DOHH2 (cell line): ENCODE data around the gene TRPC4.

Source experiments
- EZH2phosphoT487 ChIP-seq: fragments of 200-600 bp; sonication (generic); IDR thresholded peaks from 2 replicates; pipeline ENCODE4 v1.6.1; 2017; ENCODE audit warnings: borderline replicate concordance, mild to moderate bottlenecking, antibody characterized with exemption, low read length, moderate library complexity, mixed read lengths
- TF ChIP-seq, protein P1 (sequence below): fragments of 200-600 bp; sonication (generic); IDR thresholded peaks from one replicate; pipeline ENCODE4 v1.5.1; 2014; ENCODE audit warnings: antibody characterized with exemption, mild to moderate bottlenecking, low read depth, low read length; ENCODE audit not compliant: poor library complexity, severe bottlenecking

DNA sequence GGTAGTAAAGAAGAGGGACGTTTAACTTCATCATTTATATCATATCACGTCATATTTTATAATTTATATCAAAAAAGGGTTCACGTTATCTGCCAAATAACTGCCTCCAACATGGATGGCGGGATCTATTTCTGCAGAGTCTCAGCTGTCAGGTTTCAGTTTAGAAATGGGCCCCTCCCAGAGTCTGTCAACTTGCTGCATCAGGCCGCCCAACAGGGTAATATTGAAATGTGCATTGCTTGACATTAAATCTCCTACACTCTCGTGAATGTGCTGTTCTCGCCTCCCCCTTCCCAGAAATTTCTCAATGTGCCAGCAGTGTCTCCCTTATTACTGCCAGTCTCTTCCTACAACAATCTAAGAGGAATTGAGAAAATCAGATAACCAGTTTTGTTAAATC lies 96.9 kb downstream of the TRPC4 start:
- TF ChIP-seq, protein P1, sequence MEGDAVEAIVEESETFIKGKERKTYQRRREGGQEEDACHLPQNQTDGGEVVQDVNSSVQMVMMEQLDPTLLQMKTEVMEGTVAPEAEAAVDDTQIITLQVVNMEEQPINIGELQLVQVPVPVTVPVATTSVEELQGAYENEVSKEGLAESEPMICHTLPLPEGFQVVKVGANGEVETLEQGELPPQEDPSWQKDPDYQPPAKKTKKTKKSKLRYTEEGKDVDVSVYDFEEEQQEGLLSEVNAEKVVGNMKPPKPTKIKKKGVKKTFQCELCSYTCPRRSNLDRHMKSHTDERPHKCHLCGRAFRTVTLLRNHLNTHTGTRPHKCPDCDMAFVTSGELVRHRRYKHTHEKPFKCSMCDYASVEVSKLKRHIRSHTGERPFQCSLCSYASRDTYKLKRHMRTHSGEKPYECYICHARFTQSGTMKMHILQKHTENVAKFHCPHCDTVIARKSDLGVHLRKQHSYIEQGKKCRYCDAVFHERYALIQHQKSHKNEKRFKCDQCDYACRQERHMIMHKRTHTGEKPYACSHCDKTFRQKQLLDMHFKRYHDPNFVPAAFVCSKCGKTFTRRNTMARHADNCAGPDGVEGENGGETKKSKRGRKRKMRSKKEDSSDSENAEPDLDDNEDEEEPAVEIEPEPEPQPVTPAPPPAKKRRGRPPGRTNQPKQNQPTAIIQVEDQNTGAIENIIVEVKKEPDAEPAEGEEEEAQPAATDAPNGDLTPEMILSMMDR, result no peak
- no peak for TF ChIP-seq EZH2phosphoT487
